ENCODE measurements around the gene PREP.

PREP gene

DNA sequence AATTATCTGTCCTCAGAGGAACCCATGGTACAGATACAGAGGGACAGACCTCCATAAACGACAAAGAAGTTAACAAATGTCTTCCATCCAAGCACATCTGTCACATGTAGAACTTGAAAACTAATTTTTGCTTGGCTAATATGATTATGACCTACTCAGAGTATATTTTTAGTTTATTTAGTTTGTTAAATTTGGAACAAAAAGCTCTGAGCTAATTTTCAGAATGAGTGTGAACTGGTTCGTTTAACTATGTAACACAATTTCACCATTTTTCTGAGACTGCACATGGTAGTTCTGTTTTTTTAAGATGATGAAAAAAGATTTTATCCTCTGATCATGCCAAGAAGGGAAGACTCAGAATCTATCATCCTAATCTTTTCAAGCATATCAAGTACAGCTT, 34.4 kb upstream of the PREP start:
- Histone ChIP-seq H3K9me3 (ENCODE audit: insufficient read depth, low read length) (no peaks in the 10 kb centered on the region), H3K36me3 (ENCODE audit: low read length) (no peaks in the 10 kb centered on the region), H3K27me3 (ENCODE audit: low read length) (no peaks in the 10 kb centered on the region), H3K4me2 (ENCODE audit: low read depth, low read length, poor library complexity, severe bottlenecking) (no peak overlapping the region), H3K9ac (ENCODE audit: low read length) (no peak overlapping the region), H3K9me2 (replicated peaks; ENCODE audit: insufficient read depth, low read length) (no peaks in the 10 kb centered on the region), H3K27ac (ENCODE audit: low read depth, low read length) (no peak overlapping the region), H3F3A (ENCODE audit: insufficient read depth) (no peaks in the 10 kb centered on the region), H2AFZ (ENCODE audit: low read depth, low read length, severe bottlenecking) (no peak overlapping the region), H3K4me3 (ENCODE audit: insufficient read depth, low read length, poor library complexity, severe bottlenecking) (no peak overlapping the region), H3K79me2 (ENCODE audit: insufficient read depth, low read length) (no peaks in the 10 kb centered on the region), H4K20me1 (ENCODE audit: low read depth, low read length) (no peaks in the 10 kb centered on the region)
- TF ChIP-seq, protein P1, sequence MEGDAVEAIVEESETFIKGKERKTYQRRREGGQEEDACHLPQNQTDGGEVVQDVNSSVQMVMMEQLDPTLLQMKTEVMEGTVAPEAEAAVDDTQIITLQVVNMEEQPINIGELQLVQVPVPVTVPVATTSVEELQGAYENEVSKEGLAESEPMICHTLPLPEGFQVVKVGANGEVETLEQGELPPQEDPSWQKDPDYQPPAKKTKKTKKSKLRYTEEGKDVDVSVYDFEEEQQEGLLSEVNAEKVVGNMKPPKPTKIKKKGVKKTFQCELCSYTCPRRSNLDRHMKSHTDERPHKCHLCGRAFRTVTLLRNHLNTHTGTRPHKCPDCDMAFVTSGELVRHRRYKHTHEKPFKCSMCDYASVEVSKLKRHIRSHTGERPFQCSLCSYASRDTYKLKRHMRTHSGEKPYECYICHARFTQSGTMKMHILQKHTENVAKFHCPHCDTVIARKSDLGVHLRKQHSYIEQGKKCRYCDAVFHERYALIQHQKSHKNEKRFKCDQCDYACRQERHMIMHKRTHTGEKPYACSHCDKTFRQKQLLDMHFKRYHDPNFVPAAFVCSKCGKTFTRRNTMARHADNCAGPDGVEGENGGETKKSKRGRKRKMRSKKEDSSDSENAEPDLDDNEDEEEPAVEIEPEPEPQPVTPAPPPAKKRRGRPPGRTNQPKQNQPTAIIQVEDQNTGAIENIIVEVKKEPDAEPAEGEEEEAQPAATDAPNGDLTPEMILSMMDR (IDR thresholded peaks at IDR 0.05; ENCODE audit: insufficient read depth, low read length, poor library complexity, severe bottlenecking), result no peak
- no peak for TF ChIP-seq EZH2phosphoT487 (conservative IDR thresholded peaks at IDR 0.05; ENCODE audit: low read length)

DNA sequence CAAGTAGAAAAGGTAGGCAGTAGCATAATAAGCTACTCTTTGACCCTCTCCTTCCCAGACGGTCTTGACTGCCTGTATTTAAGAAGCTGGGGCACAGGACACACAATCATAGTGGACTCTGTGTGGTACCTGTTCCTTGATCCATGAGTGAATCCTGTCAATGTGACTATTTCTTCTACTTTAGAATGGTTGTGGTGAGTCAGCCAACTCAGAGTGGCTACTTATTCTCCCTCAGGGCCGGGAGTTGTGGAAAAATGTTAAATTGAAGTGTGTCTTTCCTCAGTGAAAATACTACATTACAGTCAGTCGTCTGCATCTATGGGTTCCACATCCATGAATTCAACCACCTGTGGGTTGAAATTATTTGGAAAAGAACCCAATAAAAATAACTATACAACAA, 30.8 kb upstream of the PREP start:
- no peaks in the 10 kb centered on the region for H3F3A ChIP-seq (ENCODE audit: insufficient read depth)
- TF ChIP-seq, protein P1 (IDR thresholded peaks at IDR 0.05; ENCODE audit: insufficient read depth, low read length, poor library complexity, severe bottlenecking), result no peak
- TF ChIP-seq EZH2phosphoT487 (conservative IDR thresholded peaks at IDR 0.05; ENCODE audit: low read length), result no peak

DNA sequence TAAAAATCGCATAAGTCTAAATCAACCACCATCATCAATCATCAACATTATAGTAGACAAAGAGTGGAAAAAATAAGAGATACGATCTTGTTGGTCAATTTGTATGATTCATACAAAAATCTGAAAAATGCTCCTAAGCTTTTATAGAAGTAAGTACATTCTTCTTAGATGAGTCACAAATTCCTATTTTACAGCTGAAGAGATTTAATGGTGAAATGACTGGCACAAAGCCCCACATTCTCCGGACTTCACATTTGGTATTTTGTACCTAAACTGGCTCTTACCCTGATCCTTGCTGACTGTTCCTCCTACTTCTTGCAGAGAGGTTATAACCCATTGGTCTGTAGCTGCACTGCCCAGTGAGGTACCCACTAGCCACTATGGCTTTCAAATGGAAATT, 29.9 kb upstream of the PREP start:
- H3K9ac ChIP-seq (ENCODE audit: low read length), result no peak overlapping the region
- H2AFZ ChIP-seq (ENCODE audit: low read depth, low read length, severe bottlenecking), result no peak overlapping the region
- no peak overlapping the region for H3K4me3 ChIP-seq (ENCODE audit: insufficient read depth, low read length, poor library complexity, severe bottlenecking)
- H4K20me1 ChIP-seq (ENCODE audit: low read depth, low read length), result no peaks in the 10 kb centered on the region
- no peaks in the 10 kb centered on the region for H3F3A ChIP-seq (ENCODE audit: insufficient read depth)
- H3K36me3 ChIP-seq (ENCODE audit: low read length), result no peaks in the 10 kb centered on the region
- H3K9me2 ChIP-seq (replicated peaks; ENCODE audit: insufficient read depth, low read length), result no peaks in the 10 kb centered on the region
- H3K27me3 ChIP-seq (ENCODE audit: low read length), result no peaks in the 10 kb centered on the region
- no peaks in the 10 kb centered on the region for H3K9me3 ChIP-seq (ENCODE audit: insufficient read depth, low read length)
- TF ChIP-seq, protein P1 (IDR thresholded peaks at IDR 0.05; ENCODE audit: insufficient read depth, low read length, poor library complexity, severe bottlenecking), result no peak
- H3K79me2 ChIP-seq (ENCODE audit: insufficient read depth, low read length), result no peaks in the 10 kb centered on the region
- no peak overlapping the region for H3K27ac ChIP-seq (ENCODE audit: low read depth, low read length)
- H3K4me2 ChIP-seq (ENCODE audit: low read depth, low read length, poor library complexity, severe bottlenecking), result no peak overlapping the region

More for the DNA sequence above, 30.8 kb upstream of the PREP start:
- no peak overlapping the region for H3K4me2 ChIP-seq (ENCODE audit: low read depth, low read length, poor library complexity, severe bottlenecking)
- no peak overlapping the region for H3K9ac ChIP-seq (ENCODE audit: low read length)
- no peaks in the 10 kb centered on the region for H3K36me3 ChIP-seq (ENCODE audit: low read length)
- H3K9me3 ChIP-seq (ENCODE audit: insufficient read depth, low read length), result no peaks in the 10 kb centered on the region
- no peak overlapping the region for H3K4me3 ChIP-seq (ENCODE audit: insufficient read depth, low read length, poor library complexity, severe bottlenecking)
- H3K79me2 ChIP-seq (ENCODE audit: insufficient read depth, low read length), result no peaks in the 10 kb centered on the region
- no peak overlapping the region for H3K27ac ChIP-seq (ENCODE audit: low read depth, low read length)
- no peaks in the 10 kb centered on the region for H3K9me2 ChIP-seq (replicated peaks; ENCODE audit: insufficient read depth, low read length)
- H3K27me3 ChIP-seq (ENCODE audit: low read length), result no peaks in the 10 kb centered on the region
- H2AFZ ChIP-seq (ENCODE audit: low read depth, low read length, severe bottlenecking), result no peak overlapping the region
- H4K20me1 ChIP-seq (ENCODE audit: low read depth, low read length), result no peaks in the 10 kb centered on the region

DNA sequence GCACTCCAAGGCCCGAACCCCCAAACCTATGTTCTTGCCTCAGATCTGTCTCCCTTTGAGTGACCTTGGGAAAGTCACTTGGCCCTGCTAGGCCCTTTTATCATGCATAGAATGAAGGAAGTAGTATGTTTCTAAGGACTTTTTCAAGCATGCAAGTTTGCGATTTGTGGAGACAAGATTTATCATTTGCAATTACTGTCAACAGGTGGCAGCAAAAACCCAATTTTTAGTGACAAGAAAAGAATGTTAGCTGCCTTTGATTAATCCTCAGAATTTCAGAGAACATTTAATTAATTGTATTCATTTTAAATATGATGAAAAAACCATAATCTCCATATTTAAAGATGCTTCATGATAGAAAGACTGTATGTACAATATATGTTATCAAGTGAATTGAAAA, 28.3 kb upstream of the PREP start:
- H3K4me3 ChIP-seq (ENCODE audit: insufficient read depth, low read length, poor library complexity, severe bottlenecking), result no peak overlapping the region
- H3K9ac ChIP-seq (ENCODE audit: low read length), result no peak overlapping the region
- H3F3A ChIP-seq (ENCODE audit: insufficient read depth), result no peaks in the 10 kb centered on the region
- H4K20me1 ChIP-seq (ENCODE audit: low read depth, low read length), result no peaks in the 10 kb centered on the region
- H3K9me2 ChIP-seq (replicated peaks; ENCODE audit: insufficient read depth, low read length), result no peaks in the 10 kb centered on the region
- no peak overlapping the region for H3K27ac ChIP-seq (ENCODE audit: low read depth, low read length)
- no peaks in the 10 kb centered on the region for H3K27me3 ChIP-seq (ENCODE audit: low read length)
- H3K36me3 ChIP-seq (ENCODE audit: low read length), result no peaks in the 10 kb centered on the region
- TF ChIP-seq, protein P1 (IDR thresholded peaks at IDR 0.05; ENCODE audit: insufficient read depth, low read length, poor library complexity, severe bottlenecking), result peak; percentile 10
- no peak for TF ChIP-seq EZH2phosphoT487 (conservative IDR thresholded peaks at IDR 0.05; ENCODE audit: low read length)
- no peaks in the 10 kb centered on the region for H3K79me2 ChIP-seq (ENCODE audit: insufficient read depth, low read length)
- no peaks in the 10 kb centered on the region for H3K9me3 ChIP-seq (ENCODE audit: insufficient read depth, low read length)
- no peak overlapping the region for H2AFZ ChIP-seq (ENCODE audit: low read depth, low read length, severe bottlenecking)
- no peak overlapping the region for H3K4me2 ChIP-seq (ENCODE audit: low read depth, low read length, poor library complexity, severe bottlenecking)
